ENCODE measurements around the gene DBP. TPM values are rescaled to one million over a fixed set of nuclear protein-coding genes. Genes with fewer than 3 reads are reported as not detected.

The DBP gene
- total RNA-seq, 1 experiment from 2014 or later = 12.0 TPM

- TF ChIP-seq FOXP4 (CRISPR knock-in tag; IDR thresholded peaks at IDR 0.05) (peak; percentile 86), ZNF317 (CRISPR knock-in tag; IDR thresholded peaks at IDR 0.05; ENCODE audit: borderline replicate concordance, low read depth) (no peak), SP1 (CRISPR knock-in tag; conservative IDR thresholded peaks at IDR 0.05) (peak; percentile 97), ESRRA (CRISPR knock-in tag; IDR thresholded peaks at IDR 0.05; ENCODE audit: borderline replicate concordance) (no peak), ZNF532 (CRISPR knock-in tag; IDR thresholded peaks at IDR 0.05; ENCODE audit: borderline replicate concordance) (0 out of 2 replicates have a peak, but pooled peaks have one; percentile 56), IRF2 (CRISPR knock-in tag; IDR thresholded peaks at IDR 0.05; ENCODE audit: borderline replicate concordance, low read depth) (no peak), IRF1 (CRISPR knock-in tag; IDR thresholded peaks at IDR 0.05) (0 out of 2 replicates have a peak, but pooled peaks have one; percentile 58), USF1 (CRISPR knock-in tag; IDR thresholded peaks at IDR 0.05) (peak; percentile 34; the same call in 1 of the 2 replicates), NFYB (CRISPR knock-in tag; conservative IDR thresholded peaks at IDR 0.05; ENCODE audit: low read depth) (peak; percentile 88)
Measured at GRCh38 chr19:48624067-48624594, 13.0 kb downstream of the DBP start (continued).

- ChIA-PET POLR2A (interaction anchor here (0.6 to 1.8 kb wide), 5 partner anchors 9 to 290 kb away, joined by 3 to 16 read pairs (median 4); partner anchors contain the start of gene FAM83E), CTCF (interaction anchor here (0.8 to 1.9 kb wide), 9 partner anchors 9 to 165 kb away, joined by 3 to 12 read pairs (median 5); partner anchors contain the start of genes CA11 and FAM83E)
- peaks cover 26% of the 10 kb centered on the region for H3K4me1 Mint-ChIP-seq
- H3K27me3 Mint-ChIP-seq (ENCODE audit: low read depth) = no peaks in the 10 kb centered on the region; the same call in 1 of the 2 replicates
- H3K4me3 Mint-ChIP-seq = peak overlapping the region; percentile 73
- H3K36me3 Mint-ChIP-seq = peaks cover 7% of the 10 kb centered on the region
- H3K9me3 Mint-ChIP-seq = no peaks in the 10 kb centered on the region
- DNase-seq (ENCODE audit: low spot score) (no peak), ATAC-seq (no peak)
- H3K27ac Mint-ChIP-seq = peak overlapping the region; percentile 97
- TF ChIP-seq TEAD4 (CRISPR knock-in tag; IDR thresholded peaks at IDR 0.05) (no peak), MLX (CRISPR knock-in tag; IDR thresholded peaks at IDR 0.05) (no peak), ZNF317 (CRISPR knock-in tag; IDR thresholded peaks at IDR 0.05; ENCODE audit: borderline replicate concordance, low read depth) (no peak), GABPB1 (CRISPR knock-in tag; IDR thresholded peaks at IDR 0.05) (no peak), E2F5 (CRISPR knock-in tag; IDR thresholded peaks at IDR 0.05) (no peak), JUN (CRISPR knock-in tag; IDR thresholded peaks at IDR 0.05) (no peak), MYBL2 (CRISPR knock-in tag; IDR thresholded peaks at IDR 0.05) (no peak), ZNF396 (CRISPR knock-in tag; IDR thresholded peaks at IDR 0.05; ENCODE audit: borderline replicate concordance) (no peak), JAZF1 (CRISPR knock-in tag; IDR thresholded peaks at IDR 0.05) (no peak), IRF2 (CRISPR knock-in tag; IDR thresholded peaks at IDR 0.05; ENCODE audit: borderline replicate concordance, low read depth) (no peak)
Measured at GRCh38 chr19:48623556-48624066, 13.6 kb downstream of the DBP start.

All from WTC11 (cell line).